Neural cell (in vitro differentiated cells): ENCODE results near the gene CYP26B1.

Experiments
- CTCF ChIP-seq: fragments of 450-650 bp; IDR thresholded peaks from 2 replicates; pipeline ENCODE4 v1.5.1; 2014; ENCODE audit warnings: antibody characterized with exemption, mild to moderate bottlenecking, moderate library complexity; ENCODE audit not compliant: poor library complexity, severe bottlenecking
- EP300 ChIP-seq: fragments of 450-650 bp; conservative IDR thresholded peaks from 2 replicates; pipeline ENCODE4 v1.6.1; 2014; ENCODE audit warnings: antibody characterized with exemption, mild to moderate bottlenecking, moderate library complexity; ENCODE audit not compliant: poor library complexity, severe bottlenecking
- EZH2 ChIP-seq: fragments of 200-600, 300-800 bp; shearing (Covaris generic), sonication (generic); IDR thresholded peaks from 2 replicates; pipeline ENCODE4 v1.6.1; 2014; ENCODE audit warnings: antibody characterized with exemption, low read length, borderline replicate concordance, mild to moderate bottlenecking; ENCODE audit not compliant: insufficient read depth, poor library complexity, severe bottlenecking
- MXI1 ChIP-seq: fragments of 450-650 bp; conservative IDR thresholded peaks from 2 replicates; pipeline ENCODE4 v1.6.1; 2014; ENCODE audit warnings: antibody characterized with exemption, mild to moderate bottlenecking; ENCODE audit not compliant: poor library complexity, severe bottlenecking
- POLR2AphosphoS5 ChIP-seq: IDR thresholded peaks from 2 replicates; pipeline ENCODE4 v1.6.1; 2012
- RAD21 ChIP-seq: fragments of 450-650 bp; conservative IDR thresholded peaks from 2 replicates; pipeline ENCODE4 v1.6.1; 2014; ENCODE audit warnings: antibody characterized with exemption, mild to moderate bottlenecking, moderate library complexity
- REST ChIP-seq: IDR thresholded peaks from 2 replicates; pipeline ENCODE4 v1.6.1; 2012; ENCODE audit warnings: borderline replicate concordance
- SMC3 ChIP-seq: fragments of 450-650 bp; conservative IDR thresholded peaks from 2 replicates; pipeline ENCODE4 v1.6.1; 2014; ENCODE audit warnings: antibody characterized with exemption, mild to moderate bottlenecking, moderate library complexity; ENCODE audit not compliant: poor library complexity
- TAF1 ChIP-seq: IDR thresholded peaks from 2 replicates; pipeline ENCODE4 v1.6.1; 2012; ENCODE audit warnings: low read depth

GRCh38 chr2:72138921-72139381 is 8.7 kb downstream of the CYP26B1 start:
- TF ChIP-seq CTCF (no peak), POLR2AphosphoS5 (no peak), EP300 (no peak), EZH2 (no peak), MXI1 (no peak), SMC3 (no peak), TAF1 (no peak), RAD21 (no peak), REST (no peak)
